HG03575 (cell line): Measurements from ENCODE around the gene HOMER2.
A peak's percentile ranks its signal among the peaks of the same experiment; 100 is the strongest.
"Not testable (repeated sequence)": the region's sequence is repeated elsewhere in the genome, so short reads cannot be mapped to it uniquely, and the experiment has no call there.

Experiments used
- ATAC-seq: cut with Tn5 transposase; IDR thresholded peaks from one replicate; pipeline ENCODE4 v1.9.1; 2021; ENCODE audit not compliant: unreplicated experiment, insufficient number of reproducible peaks, low FRiP score; ENCODE audit errors: extremely low read depth

Gene HOMER2

GRCh38 chr15:82849556-82850512 lies 102.7 kb downstream of the HOMER2 start:
- no peak for ATAC-seq

GRCh38 chr15:82848241-82848993 lies 104.1 kb downstream of the HOMER2 start:
- no peak for ATAC-seq

GRCh38 chr15:82847703-82848102 lies 104.8 kb downstream of the HOMER2 start:
- ATAC-seq = no peak

GRCh38 chr15:82846621-82847020 lies 105.9 kb downstream of the HOMER2 start:
- ATAC-seq = no peak

- ATAC-seq = no peak
Observed at GRCh38 chr15:82845686-82846085, 106.8 kb downstream of the HOMER2 start.

DNA sequence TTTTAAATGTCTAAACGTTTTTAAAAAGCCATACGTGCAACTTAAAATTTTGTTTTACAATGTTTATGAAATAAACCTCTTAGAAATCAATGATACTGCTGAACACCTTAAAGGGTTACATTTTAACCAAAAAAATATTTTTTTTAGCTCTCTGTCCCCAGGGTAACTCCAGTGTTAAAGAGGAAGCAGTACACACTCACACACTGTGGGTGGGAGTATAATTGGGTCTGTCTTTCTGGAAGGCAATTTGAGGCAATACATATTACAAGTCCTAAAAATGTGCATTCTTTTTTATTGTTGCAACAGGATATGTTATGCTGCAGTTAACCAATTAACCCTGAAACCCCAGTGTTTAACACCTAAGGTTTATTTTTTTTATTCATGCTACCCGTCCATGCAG lies 109.0 kb downstream of the HOMER2 start:
- ATAC-seq = no peak

DNA sequence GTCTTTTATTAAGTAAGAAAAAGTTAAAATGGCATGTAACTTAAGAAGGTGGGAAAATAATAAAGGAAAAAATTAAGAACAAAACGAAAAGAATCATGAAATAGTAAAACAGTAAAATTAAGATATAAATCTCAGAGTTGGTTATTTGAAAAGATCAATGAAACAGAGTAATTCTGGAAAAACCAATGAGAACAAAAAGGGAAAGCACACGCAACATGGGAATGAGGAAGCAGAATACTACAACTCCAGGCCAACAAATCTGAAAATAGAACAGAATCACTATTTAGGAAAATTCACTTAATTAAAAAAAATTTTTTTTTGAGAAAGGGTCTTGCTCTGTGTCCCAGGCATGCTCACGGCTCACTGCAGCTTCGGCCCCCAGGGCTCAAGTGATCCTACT lies 112.4 kb downstream of the HOMER2 start:
- no peak for ATAC-seq

GRCh38 chr15:82839136-82839535 lies 113.4 kb downstream of the HOMER2 start:
- no peak for ATAC-seq

GRCh38 chr15:82838096-82838735 lies 114.3 kb downstream of the HOMER2 start:
- ATAC-seq = no peak

- ATAC-seq = no peak
Observed at GRCh38 chr15:82835391-82835917, 117.1 kb downstream of the HOMER2 start.

DNA sequence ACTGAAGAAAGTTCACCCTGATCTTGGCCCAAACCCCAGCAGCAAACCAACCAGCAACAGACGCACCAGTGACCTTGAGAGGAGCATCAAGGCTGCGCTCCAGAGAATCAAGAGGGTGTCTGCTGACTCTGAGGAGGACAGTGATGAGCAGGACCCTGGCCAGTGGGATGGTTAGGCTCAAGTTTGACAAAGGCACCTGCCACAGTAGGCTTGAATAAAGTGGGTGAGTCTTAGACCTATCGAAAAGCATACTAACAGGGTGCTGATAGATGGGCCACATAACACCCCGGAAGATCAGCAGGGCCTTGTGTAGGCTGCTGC lies 119.2 kb downstream of the HOMER2 start:
- ATAC-seq = no peak

- peak; percentile 71 for ATAC-seq
Observed at GRCh38 chr15:82832601-82833361, 119.7 kb downstream of the HOMER2 start.

GRCh38 chr15:82831894-82832600 lies 120.5 kb downstream of the HOMER2 start:
- no peak for ATAC-seq

- no peak for ATAC-seq
Observed at GRCh38 chr15:82830427-82831173, 121.9 kb downstream of the HOMER2 start.

- ATAC-seq = no peak
Observed at GRCh38 chr15:82829234-82829633, 123.3 kb downstream of the HOMER2 start.

- ATAC-seq = no peak
Observed at GRCh38 chr15:82828075-82828474, 124.4 kb downstream of the HOMER2 start.

DNA sequence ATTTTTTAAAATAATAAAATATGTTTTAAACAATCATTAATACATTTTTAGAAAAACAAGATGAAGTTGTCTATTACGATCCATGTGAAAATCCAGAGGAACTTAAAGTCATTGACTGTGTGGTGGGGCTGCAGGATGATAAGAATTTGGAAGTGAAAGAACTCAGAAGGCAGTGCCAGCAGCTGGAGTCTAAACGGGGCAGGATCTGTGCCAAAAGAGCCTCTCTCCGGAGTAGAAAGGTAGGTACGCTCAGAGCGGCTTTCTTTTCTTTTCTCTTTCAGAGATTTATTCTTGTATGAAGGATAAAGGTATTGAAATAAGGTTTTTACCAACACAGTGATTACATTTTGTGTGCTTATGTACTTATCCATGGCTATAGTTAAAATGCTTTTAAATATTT lies 129.5 kb downstream of the HOMER2 start:
- ATAC-seq = no peak

DNA sequence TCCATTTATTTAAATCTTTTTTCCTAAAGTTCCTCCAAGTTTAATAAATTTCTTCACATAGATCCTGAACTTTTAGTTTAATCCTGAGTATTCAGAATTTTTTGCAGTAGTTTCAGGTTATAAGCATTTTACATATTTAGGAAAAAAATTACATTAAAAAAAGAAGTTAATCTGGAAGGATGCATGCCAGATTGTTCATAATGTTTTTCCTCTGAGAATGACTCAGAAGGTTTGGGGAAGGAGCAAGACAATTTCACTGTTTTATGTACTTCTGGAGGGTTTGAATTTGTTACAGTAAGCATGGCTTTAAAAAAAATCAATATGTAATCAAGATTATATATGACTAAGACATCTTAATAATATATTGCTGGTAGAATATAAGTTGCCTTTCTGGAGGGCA lies 130.7 kb downstream of the HOMER2 start:
- not testable (repeated sequence) for ATAC-seq
